NCI-H187 (cell line): ENCODE measurements around the gene GJD2.

Experiments
- DNase-seq, 2 experiments: peaks; one replicate each; lab custom pipeline; 2025; lab: John Stamatoyannopoulos, UW

The GJD2 gene

GRCh38 chr15:34754674-34755418 lies at the start of gene GJD2:
Gene GJD2 (minus strand): TSS chr15:34754998. CDS start chr15:34754488, 510 bp downstream.
- DNase-seq = no peak

DNA sequence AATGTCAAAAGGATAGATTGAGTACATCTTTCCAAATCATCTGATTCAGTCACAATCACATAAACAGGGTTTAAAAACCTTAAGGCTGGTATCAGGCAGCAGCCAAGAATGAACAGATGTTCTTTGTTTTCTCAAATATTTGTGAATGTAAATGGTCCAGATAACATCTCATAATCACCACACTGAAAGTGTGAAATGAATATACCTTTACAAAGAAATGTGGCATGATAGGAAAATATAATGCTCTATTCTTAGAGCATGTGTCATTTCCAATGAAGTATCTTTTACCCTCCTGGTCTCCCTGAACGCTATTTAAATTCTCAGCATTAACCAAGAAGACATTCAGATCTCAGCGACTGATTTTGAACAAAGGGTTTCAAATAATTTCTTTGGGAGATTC lies 49.3 kb upstream of the GJD2 start:
- DNase-seq = no peak

- no peak for DNase-seq
These were observed 48.3 kb upstream of the GJD2 start for GRCh38 chr15:34802803-34803750.

GRCh38 chr15:34802371-34802770 lies 47.6 kb upstream of the GJD2 start:
- no peak for DNase-seq

- DNase-seq = no peak
These were observed 44.6 kb upstream of the GJD2 start for GRCh38 chr15:34799149-34800101.

DNA sequence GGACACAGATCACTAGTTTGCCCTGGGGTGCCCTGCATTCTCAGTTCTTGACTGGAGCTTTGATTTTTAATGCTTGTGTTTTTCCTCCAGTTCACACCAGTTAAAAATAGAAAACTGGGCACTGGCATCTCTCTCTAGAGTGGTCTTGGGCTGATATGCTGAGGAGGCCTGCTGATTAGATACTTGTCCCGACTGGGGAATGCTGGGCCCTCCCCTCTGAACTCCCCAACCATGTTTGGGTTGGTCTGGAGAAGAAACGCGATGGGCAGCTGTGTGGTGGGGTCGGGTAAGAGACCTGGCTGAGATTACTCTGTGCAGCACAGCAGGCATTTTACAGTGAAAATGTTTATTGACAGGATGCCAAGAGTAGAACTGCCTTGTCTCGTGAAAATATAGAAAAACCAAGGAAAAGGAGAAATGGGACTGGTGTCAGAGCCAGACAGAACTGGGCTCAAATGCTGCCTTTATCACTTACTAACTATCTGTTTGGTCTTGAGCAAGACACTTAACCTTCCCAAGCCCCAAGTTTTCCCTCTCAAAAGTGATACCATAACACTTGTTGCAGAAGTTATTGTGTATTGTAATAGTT lies 42.1 kb upstream of the GJD2 start:
- DNase-seq = no peak

GRCh38 chr15:34795267-34796081 lies 40.7 kb upstream of the GJD2 start, which contains the start of gene ACTC1:
Gene ACTC1 (minus strand): TSS chr15:34795549. CDS start chr15:34794808, 741 bp downstream.
- no peak for DNase-seq

DNA sequence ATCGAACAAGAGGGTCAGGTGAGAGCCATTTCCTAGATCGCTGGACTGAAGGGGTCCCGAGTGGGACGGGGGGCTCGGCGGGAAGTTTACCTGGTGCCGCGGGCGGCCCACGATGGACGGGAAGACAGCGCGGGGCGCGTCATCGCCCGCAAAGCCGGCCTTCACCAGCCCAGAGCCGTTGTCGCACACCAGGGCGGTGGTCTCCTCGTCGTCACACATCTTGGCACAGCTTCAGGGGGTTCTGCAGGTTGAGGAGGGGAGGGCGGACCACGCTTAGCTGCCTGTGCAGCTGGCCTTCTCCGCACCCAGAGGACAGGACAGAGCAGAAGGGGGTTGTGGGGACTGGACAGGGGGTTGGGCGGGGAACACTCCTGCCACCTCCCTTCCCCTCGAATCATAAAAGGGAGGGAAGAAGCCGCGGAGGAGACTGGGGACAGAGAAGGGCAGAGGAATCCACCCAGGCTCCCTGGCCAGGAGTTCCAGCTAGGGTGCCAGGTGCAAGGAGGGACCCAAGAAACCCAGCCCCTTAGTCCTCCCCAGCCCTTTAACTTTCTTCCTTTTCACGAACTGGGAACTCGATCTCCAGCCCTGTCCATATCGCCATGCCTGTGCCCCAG lies 39.9 kb upstream of the GJD2 start:
- DNase-seq = no peak

DNA sequence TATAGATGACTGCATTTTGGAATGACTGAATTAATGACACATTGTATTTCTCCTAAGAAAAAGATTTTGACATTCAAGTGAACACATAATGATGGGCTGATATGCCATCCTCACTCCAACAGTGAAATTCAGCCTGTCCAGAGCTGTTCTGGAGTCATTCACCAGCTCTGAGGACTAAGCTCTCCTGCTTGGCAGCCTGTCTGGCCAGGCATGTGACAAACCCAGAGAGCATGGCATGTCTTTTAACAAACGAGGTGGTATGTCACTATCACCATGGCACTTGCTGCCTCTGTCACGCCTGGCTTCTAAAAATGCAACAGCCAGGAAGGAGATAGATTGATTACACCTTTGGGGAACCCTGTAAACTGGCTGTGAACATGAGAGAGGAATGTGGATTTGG lies 39.1 kb upstream of the GJD2 start:
- DNase-seq = no peak

GRCh38 chr15:34793071-34793470 lies 38.3 kb upstream of the GJD2 start:
- no peak for DNase-seq

DNA sequence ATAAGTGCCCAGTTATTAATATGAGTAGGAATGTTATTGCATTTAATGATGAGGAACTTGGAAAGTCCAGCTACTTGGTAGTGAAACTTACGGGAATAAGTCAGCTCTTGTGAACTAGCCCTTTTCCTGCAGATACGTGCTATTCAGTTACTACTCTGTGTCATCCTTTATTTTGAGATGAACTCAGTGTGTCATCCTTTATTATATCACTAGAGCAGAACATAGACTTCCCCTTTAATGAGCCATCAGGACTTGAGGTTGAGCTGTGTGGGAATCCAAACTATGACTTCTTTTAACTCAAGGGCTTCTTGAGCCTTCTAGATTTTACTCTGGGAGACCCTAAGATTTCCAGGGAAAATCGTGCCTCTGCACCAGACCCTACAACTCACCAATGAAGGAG lies 36.9 kb upstream of the GJD2 start:
- DNase-seq = no peak

DNA sequence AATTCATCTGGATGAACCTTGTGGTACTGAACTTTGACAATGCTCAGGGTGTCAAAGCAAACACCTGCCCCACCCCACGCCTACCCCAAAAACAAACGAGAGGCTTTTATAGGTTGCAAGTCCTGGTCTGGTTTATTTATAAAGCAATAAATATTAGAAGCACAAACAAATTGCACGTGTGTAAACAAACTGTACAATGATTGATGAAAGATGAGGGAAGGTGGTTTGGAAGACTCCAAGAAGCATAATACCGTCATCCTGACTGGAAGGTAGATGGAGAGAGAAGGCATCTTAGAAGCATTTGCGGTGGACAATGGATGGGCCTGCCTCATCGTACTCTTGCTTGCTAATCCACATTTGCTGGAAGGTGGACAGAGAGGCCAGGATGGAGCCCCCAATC lies 35.3 kb upstream of the GJD2 start:
- DNase-seq = no peak

DNA sequence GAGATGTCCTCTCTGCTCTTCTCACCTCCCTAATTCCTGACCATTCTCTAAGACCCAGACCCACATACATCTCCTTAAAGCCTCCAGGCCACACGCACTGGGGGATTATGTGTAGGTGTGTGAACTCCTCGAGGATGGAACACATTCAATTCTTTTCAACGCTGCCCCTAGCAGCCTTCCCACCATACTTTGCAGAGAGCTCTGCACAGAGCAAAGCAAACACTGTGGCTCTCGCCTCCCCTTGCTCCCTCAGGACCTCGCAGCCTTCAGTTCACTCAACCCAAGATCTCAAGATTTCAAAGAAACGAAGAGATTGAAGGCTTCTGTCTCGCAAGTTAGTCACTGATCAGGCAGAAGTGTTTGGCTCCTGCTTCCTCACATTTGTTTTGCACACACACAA lies 34.5 kb upstream of the GJD2 start:
- DNase-seq = no peak

DNA sequence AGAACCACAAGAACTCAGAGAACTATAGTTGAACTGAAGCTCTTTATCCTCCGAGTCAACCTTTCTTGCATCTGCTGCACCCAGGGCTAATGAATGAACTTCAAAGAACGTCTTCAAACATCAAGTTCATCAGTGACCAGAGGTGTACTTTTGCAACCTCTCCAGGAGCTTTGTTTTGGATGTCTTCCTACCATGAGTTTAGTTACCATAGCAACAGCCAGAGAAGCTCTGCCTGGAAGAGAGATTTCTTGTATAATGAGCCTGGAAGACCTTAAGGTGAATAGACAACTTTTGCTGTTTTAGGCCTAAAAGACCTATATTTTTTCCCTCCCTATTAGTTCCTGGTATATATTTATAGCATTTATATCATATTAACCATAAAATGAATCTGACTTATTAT lies 31.4 kb upstream of the GJD2 start:
- DNase-seq = no peak

- no peak for DNase-seq
These were observed 29.2 kb upstream of the GJD2 start for GRCh38 chr15:34783991-34784390.

- no peak for DNase-seq
These were observed 28.6 kb upstream of the GJD2 start for GRCh38 chr15:34783431-34783830.

DNA sequence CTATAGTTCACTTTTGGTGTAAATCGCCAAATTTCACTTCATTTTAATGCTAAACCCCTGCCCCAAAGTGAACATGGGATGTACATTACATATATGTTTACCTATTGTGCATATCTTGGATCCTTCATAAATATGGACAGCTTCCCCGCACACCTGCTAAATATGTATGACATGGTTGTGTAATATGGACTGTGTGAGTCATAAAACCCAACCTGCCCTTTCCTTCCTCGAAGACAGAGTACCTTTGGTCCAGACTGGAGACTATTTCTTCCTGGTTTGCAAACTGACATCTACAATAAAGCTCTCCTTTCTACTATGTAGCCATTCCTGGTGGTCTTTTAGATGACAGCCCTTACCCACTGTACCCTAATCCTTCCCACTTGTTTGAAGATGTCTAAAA lies 28.1 kb upstream of the GJD2 start:
- DNase-seq = no peak

GRCh38 chr15:34780725-34781124 lies 25.9 kb upstream of the GJD2 start:
- no peak for DNase-seq

DNA sequence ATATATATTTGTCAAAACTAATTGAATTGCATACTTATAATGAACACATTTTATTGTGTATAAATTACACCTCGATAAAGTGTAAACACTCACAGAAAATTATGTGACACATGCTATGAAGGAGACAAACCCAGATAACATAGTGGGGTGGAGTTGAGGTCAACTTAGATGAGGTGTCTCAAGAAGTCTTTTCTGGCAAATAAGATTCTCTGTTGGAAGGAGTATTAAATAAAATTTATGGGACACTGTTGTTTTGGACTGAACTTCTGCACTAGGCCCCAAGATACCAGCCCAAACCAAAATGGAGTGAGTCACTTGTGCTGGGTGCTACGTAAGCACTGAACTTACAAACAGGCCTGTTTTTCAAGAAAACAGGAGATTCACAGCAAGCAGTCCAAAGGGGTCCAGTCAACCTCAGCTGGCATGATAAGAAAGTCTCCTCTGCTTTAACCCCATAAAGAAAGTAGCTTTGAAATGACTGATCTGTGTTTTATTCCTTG lies 21.9 kb upstream of the GJD2 start:
- DNase-seq = no peak

GRCh38 chr15:34773917-34774316 lies 19.1 kb upstream of the GJD2 start:
- no peak for DNase-seq
